Measurements from ENCODE around the gene MSTO1. TPM values are rescaled to one million over a fixed set of nuclear protein-coding genes. Genes with fewer than 3 reads are reported as not detected.
A peak's percentile ranks its signal among the peaks of the same experiment; 100 is the strongest.
"Not testable (repeated sequence)": the region's sequence is repeated elsewhere in the genome, so short reads cannot be mapped to it uniquely, and the experiment has no call there.

Gene MSTO1
- total and polyA plus RNA-seq, 12 donors, result 14.8 to 23.2 (median 17.3) TPM

DNA sequence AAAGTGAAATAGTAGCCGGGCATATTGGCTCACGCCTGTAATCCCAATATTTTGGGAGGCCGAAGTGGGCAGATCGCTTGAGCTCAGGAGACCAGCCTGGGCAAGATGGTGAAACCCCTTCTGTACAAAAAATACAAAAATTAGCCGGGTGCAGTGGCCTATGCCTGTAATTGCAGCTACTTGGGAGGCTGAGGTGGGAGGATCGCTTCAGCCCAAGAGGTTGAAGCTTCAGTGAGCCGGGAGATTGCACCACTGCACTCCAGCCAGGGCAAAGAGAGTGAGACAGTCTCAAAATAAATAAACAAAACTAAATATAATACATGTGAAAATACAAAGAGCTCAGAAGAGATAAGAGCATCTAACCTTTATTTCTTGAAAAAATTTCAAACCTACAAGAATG lies 2.3 kb upstream of the MSTO1 start:
- Histone ChIP-seq H3K27me3 (no peaks in the 10 kb centered on the region), H3K9me3 (no peaks in the 10 kb centered on the region), H3K27ac (no peak overlapping the region), H3K4me3 (no peak overlapping the region), H3K36me3 (peaks cover 0 to 8% (median 6%) of the 10 kb centered on the region in 9 donors), H3K4me1 (peaks cover 0 to 5% (median 4%) of the 10 kb centered on the region in 9 donors)
- ATAC-seq (no peak), DNase-seq (no peak)
- TF ChIP-seq, protein P1, sequence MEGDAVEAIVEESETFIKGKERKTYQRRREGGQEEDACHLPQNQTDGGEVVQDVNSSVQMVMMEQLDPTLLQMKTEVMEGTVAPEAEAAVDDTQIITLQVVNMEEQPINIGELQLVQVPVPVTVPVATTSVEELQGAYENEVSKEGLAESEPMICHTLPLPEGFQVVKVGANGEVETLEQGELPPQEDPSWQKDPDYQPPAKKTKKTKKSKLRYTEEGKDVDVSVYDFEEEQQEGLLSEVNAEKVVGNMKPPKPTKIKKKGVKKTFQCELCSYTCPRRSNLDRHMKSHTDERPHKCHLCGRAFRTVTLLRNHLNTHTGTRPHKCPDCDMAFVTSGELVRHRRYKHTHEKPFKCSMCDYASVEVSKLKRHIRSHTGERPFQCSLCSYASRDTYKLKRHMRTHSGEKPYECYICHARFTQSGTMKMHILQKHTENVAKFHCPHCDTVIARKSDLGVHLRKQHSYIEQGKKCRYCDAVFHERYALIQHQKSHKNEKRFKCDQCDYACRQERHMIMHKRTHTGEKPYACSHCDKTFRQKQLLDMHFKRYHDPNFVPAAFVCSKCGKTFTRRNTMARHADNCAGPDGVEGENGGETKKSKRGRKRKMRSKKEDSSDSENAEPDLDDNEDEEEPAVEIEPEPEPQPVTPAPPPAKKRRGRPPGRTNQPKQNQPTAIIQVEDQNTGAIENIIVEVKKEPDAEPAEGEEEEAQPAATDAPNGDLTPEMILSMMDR (IDR thresholded peaks at IDR 0.05), result no peak
- 83 to 84% methylated on average over 7 of the region's 7 CpGs for WGBS, 2 donors
- intact Hi-C loops (cut with DNase I), result no loop called here

DNA sequence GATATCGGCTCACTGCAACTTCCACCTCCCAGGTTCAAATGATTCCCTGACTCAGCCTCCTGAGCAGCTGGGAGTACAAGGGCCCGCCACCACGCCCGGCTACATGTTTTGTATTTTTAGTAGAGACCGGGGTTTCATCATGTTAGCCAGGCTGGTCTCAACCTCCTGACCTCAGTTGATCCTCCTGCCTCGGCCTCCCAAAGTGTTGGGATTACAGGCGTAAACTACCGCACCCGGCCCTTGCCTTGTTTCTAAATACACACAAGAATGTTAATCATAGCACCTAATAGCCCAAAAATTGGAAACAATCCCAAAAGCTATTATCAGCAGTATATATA lies 1.2 kb upstream of the MSTO1 start:
- peaks cover 0 to 5% (median 4%) of the 10 kb centered on the region in 9 donors for H3K4me1 ChIP-seq
- H3K27ac ChIP-seq, result no peak overlapping the region
- intact Hi-C loops (cut with DNase I), result no loop called here
- WGBS, 2 donors, result 97 to 98% methylated on average over 9 of the region's 9 CpGs
- peaks cover 0 to 14% (median 7%) of the 10 kb centered on the region in 9 donors for H3K36me3 ChIP-seq
- no peaks in the 10 kb centered on the region for H3K27me3 ChIP-seq
- TF ChIP-seq, protein P1 (IDR thresholded peaks at IDR 0.05), result no peak
- ATAC-seq, result no peak
- no peak overlapping the region for H3K4me3 ChIP-seq
- DNase-seq, result no peak
- H3K9me3 ChIP-seq, result no peaks in the 10 kb centered on the region

DNA sequence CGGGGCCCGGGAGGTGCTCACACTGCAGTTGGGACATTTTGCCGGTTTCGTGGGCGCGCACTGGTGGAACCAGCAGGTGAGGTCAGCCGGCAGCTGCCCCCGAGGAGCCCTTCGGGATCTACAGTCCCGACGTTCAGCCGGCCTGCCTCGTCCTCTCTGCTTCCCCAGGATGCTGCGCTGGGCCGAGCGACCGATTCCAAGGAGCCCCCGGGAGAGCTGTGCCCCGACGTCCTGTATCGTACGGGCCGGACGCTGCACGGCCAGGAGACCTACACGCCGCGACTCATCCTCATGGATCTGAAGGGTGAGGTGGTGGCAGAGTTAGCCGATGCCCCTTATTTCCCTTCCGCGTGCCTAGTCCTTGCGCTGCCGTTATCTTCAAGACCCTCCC lies 234 bp downstream of the MSTO1 start:
- intact Hi-C loops (cut with DNase I); DNase-seq; H3K27ac ChIP-seq; H3K4me1 ChIP-seq; H3K9me3 ChIP-seq; H3K27me3 ChIP-seq: not testable (repeated sequence)
- WGBS, 2 donors, result 0 to 2% methylated on average over 5 of the region's 33 CpGs
- Histone ChIP-seq H3K36me3 (peaks cover 0 to 21% (median 7%) of the 10 kb centered on the region in 9 donors), H3K4me3 (peak overlapping the region in 9 of 10 donors; percentile 45 to 78 (median 66))
- ATAC-seq, result peak; percentile 5 to 67 (median 40)

DNA sequence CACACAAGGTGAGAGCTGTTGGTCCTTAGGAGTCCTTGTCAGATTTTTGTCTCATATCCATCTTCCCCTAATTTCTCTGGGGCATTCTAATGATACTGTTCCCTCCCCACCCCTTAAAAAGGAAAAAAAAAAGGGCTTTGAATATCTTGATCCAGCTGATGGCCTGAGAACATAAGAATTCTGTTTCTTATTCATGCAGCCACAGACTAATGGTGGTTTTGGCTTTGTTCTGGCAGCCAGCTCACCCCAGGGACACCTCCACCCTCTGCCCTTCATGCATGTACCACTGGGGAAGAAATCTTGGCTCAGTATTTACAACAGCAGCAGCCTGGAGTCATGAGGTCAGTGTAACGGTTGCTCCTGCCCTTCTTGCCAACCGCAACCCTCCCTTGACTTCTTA lies 3.2 kb downstream of the MSTO1 start:
- intact Hi-C loops (cut with DNase I); H3K27me3 ChIP-seq; ATAC-seq; H3K4me3 ChIP-seq; H3K4me1 ChIP-seq; DNase-seq; H3K9me3 ChIP-seq; H3K27ac ChIP-seq: not testable (repeated sequence)
- peaks cover 0 to 22% (median 7%) of the 10 kb centered on the region in 9 donors for H3K36me3 ChIP-seq
- no CpG with 5 or more reads among the region's 2 CpGs for WGBS, 2 donors

DNA sequence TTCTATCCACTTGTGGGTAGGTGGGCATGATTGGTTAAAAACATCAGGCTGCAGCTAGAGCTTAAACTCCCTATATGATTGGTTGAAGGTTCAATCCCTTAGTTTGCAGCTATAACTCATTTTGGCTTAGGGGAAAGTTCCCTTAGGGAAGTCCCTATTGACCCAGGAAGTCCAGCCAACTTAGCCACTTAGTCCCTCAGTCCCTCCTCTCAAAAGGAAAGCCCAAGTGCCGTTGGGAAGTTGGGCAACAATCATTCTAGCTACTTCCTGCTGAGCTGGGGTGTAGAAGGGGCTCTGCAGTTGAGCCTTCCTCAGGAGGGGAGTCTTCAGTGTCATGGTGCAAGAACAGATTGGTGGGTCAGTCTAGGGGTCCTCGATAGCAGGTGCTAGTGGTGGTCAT lies 12.2 kb downstream of the MSTO1 start:
- intact Hi-C loops (cut with DNase I), result no loop called here
- TF ChIP-seq, protein P1 (IDR thresholded peaks at IDR 0.05), result no peak
- WGBS, 2 donors, result 48 to 71% methylated on average over 2 of the region's 2 CpGs
- H3K4me1 ChIP-seq, result no peaks in the 10 kb centered on the region
- H3K27me3 ChIP-seq, result no peaks in the 10 kb centered on the region
- H3K36me3 ChIP-seq, result no peaks in the 10 kb centered on the region
- no peaks in the 10 kb centered on the region for H3K9me3 ChIP-seq
- DNase-seq (no peak), ATAC-seq (no peak)
- H3K4me3 ChIP-seq, result no peak overlapping the region
- no peak overlapping the region for H3K27ac ChIP-seq

DNA sequence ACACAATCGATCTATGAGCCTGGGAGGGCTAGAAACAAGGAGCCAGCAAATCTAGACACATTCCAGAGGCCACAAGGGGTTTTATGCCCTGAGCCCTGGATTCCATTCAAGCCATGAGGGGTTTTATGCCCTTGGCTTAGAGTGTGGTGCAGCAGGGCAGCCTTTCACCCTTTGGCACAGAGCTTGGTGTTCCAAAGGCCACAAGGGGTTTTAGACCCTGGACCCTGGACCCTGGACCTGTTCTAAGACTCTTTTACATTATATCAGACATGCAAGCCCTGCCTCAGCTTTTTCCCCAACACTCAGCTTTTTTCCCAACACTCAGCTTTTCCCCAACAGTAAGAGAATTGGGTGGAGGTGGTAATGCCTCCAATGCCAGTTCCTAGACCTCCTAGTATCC lies 13.3 kb downstream of the MSTO1 start:
- Histone ChIP-seq H3K36me3 (no peaks in the 10 kb centered on the region), H3K9me3 (no peaks in the 10 kb centered on the region), H3K27ac (no peak overlapping the region), H3K27me3 (no peaks in the 10 kb centered on the region), H3K4me3 (no peak overlapping the region), H3K4me1 (no peaks in the 10 kb centered on the region)
- TF ChIP-seq, protein P1 (IDR thresholded peaks at IDR 0.05), result no peak
- 70 to 85% methylated on average over 1 of the region's 1 CpG for WGBS, 2 donors
- intact Hi-C loops (cut with DNase I), result no loop called here
- DNase-seq (no peak), ATAC-seq (no peak)

DNA sequence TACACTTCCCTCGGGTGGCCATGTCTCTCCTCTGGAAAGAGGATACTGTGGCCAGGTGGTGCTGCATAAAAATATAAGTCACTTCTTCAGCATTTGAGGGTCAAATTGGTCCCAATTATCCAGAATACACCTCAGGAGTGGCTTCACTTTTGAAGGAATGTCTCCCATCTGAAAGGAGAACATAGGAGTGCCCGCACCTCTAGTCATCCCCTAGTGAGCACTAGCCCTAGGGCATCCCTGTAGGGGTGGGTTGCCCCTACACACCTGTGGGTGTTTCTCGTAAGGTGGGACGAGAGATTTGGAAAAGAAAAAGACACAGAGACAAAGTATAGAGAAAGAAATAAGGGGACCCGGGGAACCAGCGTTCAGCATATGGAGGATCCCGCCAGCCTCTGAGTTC lies 16.4 kb downstream of the MSTO1 start:
- DNase-seq; H3K9me3 ChIP-seq; H3K27me3 ChIP-seq; H3K27ac ChIP-seq; H3K4me1 ChIP-seq; intact Hi-C loops (cut with DNase I); H3K36me3 ChIP-seq; H3K4me3 ChIP-seq; ATAC-seq: not testable (repeated sequence)
- 63 to 88% methylated on average over 4 of the region's 7 CpGs for WGBS, 2 donors
